Parathyroid adenoma (tissue), 2 donors: ENCODE data around the gene AFMID.
A peak's percentile ranks its signal among the peaks of the same experiment; 100 is the strongest.

ENCODE experiments used
- H2AFZ ChIP-seq: fragments of 300-600 bp; sonication (generic); one replicate; pipeline ENCODE4 v1.7.0; 2017; ENCODE audit warnings: antibody characterized with exemption, mild to moderate bottlenecking
- H3K27ac ChIP-seq: fragments of 300-600 bp; sonication (generic); one replicate; pipeline ENCODE4 v1.7.0; 2017
- H3K27me3 ChIP-seq: fragments of 300-600 bp; sonication (generic); one replicate; pipeline ENCODE4 v1.7.0; 2017; ENCODE audit warnings: low read length; ENCODE audit not compliant: control insufficient read depth, insufficient read depth
- H3K36me3 ChIP-seq: fragments of 300-600 bp; sonication (generic); one replicate; pipeline ENCODE4 v1.7.0; 2017; ENCODE audit warnings: low read length; ENCODE audit not compliant: control insufficient read depth, insufficient read depth
- H3K4me1 ChIP-seq: fragments of 300-600 bp; sonication (generic); one replicate; pipeline ENCODE4 v1.7.0; 2017; ENCODE audit warnings: control low read depth
- H3K4me2 ChIP-seq: fragments of 300-600 bp; sonication (generic); one replicate; pipeline ENCODE4 v1.7.0; 2017; ENCODE audit warnings: low read length
- H3K4me3 ChIP-seq: fragments of 300-600 bp; sonication (generic); one replicate; pipeline ENCODE4 v1.7.0; 2017; ENCODE audit warnings: low read depth, low read length
- H3K79me2 ChIP-seq: fragments of 300-600 bp; sonication (generic); one replicate; pipeline ENCODE4 v1.7.0; 2017; ENCODE audit warnings: control low read depth
- H3K9ac ChIP-seq: fragments of 300-600 bp; sonication (generic); one replicate; pipeline ENCODE4 v1.7.0; 2017; ENCODE audit warnings: mild to moderate bottlenecking
- H3K9me3 ChIP-seq: fragments of 300-600 bp; sonication (generic); one replicate; pipeline ENCODE4 v1.7.0; 2017; ENCODE audit warnings: low read length; ENCODE audit not compliant: control insufficient read depth
- CTCF ChIP-seq: fragments of 300-600 bp; sonication (generic); IDR thresholded peaks from one replicate; pipeline ENCODE4 v1.7.0; 2017; ENCODE audit warnings: antibody characterized with exemption, mild to moderate bottlenecking
- donor health status: primary hyperparathyroidism.

AFMID gene

GRCh38 chr17:78247304-78247703 lies 60.1 kb downstream of the AFMID start:
- H3K27ac ChIP-seq = no peak overlapping the region
- TF ChIP-seq CTCF = no peak

GRCh38 chr17:78248051-78248914 lies 61.1 kb downstream of the AFMID start:
- H3K4me1 ChIP-seq = peaks cover 7% of the 10 kb centered on the region
- TF ChIP-seq CTCF = no peak
- H3K79me2 ChIP-seq = no peaks in the 10 kb centered on the region
- no peaks in the 10 kb centered on the region for H3K27me3 ChIP-seq
- H3K36me3 ChIP-seq = no peaks in the 10 kb centered on the region
- H3K4me3 ChIP-seq = no peak overlapping the region
- H3K4me2 ChIP-seq = no peak overlapping the region
- H3K27ac ChIP-seq = peak overlapping the region; percentile 49
- no peak overlapping the region for H2AFZ ChIP-seq
- H3K9ac ChIP-seq = no peak overlapping the region
- no peaks in the 10 kb centered on the region for H3K9me3 ChIP-seq

More at GRCh38 chr17:78247304-78247703, 60.1 kb downstream of the AFMID start:
- H3K36me3 ChIP-seq = no peaks in the 10 kb centered on the region
- H2AFZ ChIP-seq = no peak overlapping the region
- no peaks in the 10 kb centered on the region for H3K27me3 ChIP-seq
- H3K4me3 ChIP-seq = no peak overlapping the region
- no peak overlapping the region for H3K9ac ChIP-seq
- no peaks in the 10 kb centered on the region for H3K79me2 ChIP-seq
- no peaks in the 10 kb centered on the region for H3K9me3 ChIP-seq
- peaks cover 4% of the 10 kb centered on the region for H3K4me1 ChIP-seq
- no peak overlapping the region for H3K4me2 ChIP-seq

GRCh38 chr17:78249074-78249817 lies 62.1 kb downstream of the AFMID start:
- Histone ChIP-seq H3K79me2 (no peaks in the 10 kb centered on the region), H3K4me2 (no peak overlapping the region), H3K27ac (peak overlapping the region; percentile 11), H3K9me3 (no peaks in the 10 kb centered on the region), H2AFZ (no peak overlapping the region), H3K36me3 (no peaks in the 10 kb centered on the region), H3K9ac (no peak overlapping the region), H3K27me3 (no peaks in the 10 kb centered on the region), H3K4me3 (no peak overlapping the region), H3K4me1 (peaks cover 11% of the 10 kb centered on the region)
- no peak for TF ChIP-seq CTCF

- H2AFZ ChIP-seq = no peak overlapping the region
- H3K79me2 ChIP-seq = no peaks in the 10 kb centered on the region
- no peak for TF ChIP-seq CTCF
- no peak overlapping the region for H3K4me2 ChIP-seq
- peaks cover 11% of the 10 kb centered on the region for H3K4me1 ChIP-seq
- no peaks in the 10 kb centered on the region for H3K9me3 ChIP-seq
- H3K36me3 ChIP-seq = no peaks in the 10 kb centered on the region
- no peak overlapping the region for H3K27ac ChIP-seq
- no peak overlapping the region for H3K9ac ChIP-seq
- H3K27me3 ChIP-seq = no peaks in the 10 kb centered on the region
- no peak overlapping the region for H3K4me3 ChIP-seq
Observed at GRCh38 chr17:78249818-78250806, 63.0 kb downstream of the AFMID start.
